HG03135 (cell line): ENCODE measurements around the gene MRPS24.

Experiments used
- ATAC-seq: cut with Tn5 transposase; IDR thresholded peaks from one replicate; pipeline ENCODE4 v1.9.1; 2021; ENCODE audit warnings: mild to moderate bottlenecking, moderate library complexity; ENCODE audit not compliant: unreplicated experiment

The MRPS24 gene

GRCh38 chr7:43877968-43878864 is 8.9 kb upstream of the MRPS24 start:
- ATAC-seq = no peak

- ATAC-seq = no peak
Observed at GRCh38 chr7:43876976-43877745, 7.8 kb upstream of the MRPS24 start.

- no peak for ATAC-seq
Observed at GRCh38 chr7:43876241-43876640, 6.9 kb upstream of the MRPS24 start.

- ATAC-seq = no peak
Observed at GRCh38 chr7:43873300-43873699, 4.0 kb upstream of the MRPS24 start.

DNA sequence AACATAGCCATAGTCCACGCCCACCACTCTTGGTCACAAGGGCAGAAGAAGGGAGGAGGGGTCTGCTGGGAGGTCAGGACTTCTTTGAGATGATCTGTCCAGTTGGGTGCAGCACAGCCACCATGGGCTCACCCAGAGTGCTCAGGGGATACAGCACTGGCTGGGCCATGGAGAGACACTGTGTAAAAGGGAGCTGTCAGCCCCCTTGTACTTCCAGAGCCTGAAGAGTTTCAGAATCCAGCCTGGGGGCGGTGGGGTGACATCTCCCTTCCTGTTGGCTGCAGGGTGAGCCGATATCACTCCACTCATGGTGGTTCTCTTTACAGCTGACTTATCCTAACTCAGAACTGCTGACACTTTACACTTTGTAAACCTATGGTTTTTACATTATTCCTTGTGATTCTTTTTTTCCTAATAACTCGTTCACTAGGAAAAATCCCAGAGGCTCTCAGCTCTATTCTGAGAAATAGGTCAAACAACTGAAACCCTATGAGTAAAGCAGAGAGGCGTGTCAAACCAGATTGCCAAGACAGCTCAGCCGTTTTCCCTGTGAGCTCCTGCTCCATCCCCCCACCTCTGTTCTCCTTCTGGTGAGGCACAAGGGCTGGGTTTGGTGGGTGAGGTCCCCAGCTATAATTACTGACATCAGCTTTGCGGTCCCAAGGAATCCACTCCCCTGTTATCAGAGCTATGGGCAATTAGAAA is 3.2 kb upstream of the MRPS24 start:
- ATAC-seq = no peak

DNA sequence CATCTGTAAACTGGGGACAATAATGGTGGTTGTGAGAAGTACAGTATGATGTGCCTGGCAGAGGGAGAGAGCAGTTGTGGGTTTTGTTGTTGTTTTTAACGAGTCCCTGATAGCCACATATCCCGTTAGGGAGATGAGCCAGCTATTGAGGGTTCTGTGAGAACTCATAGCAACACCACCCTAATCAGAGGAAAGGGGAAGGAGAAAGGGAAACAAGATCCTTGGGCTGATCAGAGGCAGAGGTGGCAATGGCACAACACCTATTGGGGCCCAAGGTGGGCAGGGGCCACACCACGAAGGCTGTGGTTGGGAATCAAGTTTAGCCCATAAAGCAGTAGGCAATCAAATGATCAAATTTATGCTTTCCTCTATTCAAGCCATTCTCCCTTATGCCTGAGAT is 1.7 kb upstream of the MRPS24 start:
- no peak for ATAC-seq

DNA sequence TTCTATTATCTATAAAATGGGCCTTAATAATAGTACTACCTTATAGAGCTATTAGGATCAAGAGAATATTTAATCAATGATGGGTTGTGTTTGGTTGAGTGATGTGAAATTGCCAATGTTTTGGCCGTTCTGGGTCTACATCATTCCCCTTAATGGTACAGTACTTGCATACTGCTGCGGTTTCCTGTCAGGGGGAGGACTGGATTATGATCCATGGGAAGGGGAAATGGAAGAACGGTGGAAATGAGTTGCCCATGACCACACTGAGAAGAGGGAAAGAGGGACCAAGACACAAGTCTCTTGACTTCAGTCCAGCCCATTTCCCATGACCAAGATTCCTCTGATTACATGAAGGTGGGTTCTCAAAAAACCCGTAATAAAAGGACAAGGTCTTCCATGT is 999 bp upstream of the MRPS24 start:
- no peak for ATAC-seq

GRCh38 chr7:43869867-43870240 is 537 bp upstream of the MRPS24 start:
- peak; percentile 3 for ATAC-seq

- no peak for ATAC-seq
Observed at GRCh38 chr7:43868681-43869005, 674 bp downstream of the MRPS24 start.

- no peak for ATAC-seq
Observed at GRCh38 chr7:43868181-43868580, 1.1 kb downstream of the MRPS24 start.

- no peak for ATAC-seq
Observed at GRCh38 chr7:43865277-43865676, 4.0 kb downstream of the MRPS24 start.

DNA sequence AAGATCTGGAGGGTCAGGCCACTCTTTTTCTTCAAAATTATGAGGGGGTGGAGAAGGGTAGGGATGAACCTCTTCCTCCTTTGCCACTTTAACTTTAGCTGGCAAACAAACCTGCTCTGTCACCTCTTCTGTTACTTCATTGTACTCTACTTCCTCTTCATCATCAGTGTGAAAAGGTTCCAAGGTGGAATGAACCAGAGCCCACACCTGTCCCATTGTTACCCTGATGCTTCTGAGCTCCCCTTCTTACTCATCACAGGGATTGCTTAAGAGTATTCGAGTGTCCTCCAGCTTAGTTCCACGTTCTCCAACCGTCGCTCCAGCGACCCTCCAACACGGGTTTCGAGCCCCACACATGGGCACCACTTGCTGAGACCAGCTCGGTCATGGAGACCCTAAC is 5.2 kb downstream of the MRPS24 start:
- ATAC-seq = no peak

DNA sequence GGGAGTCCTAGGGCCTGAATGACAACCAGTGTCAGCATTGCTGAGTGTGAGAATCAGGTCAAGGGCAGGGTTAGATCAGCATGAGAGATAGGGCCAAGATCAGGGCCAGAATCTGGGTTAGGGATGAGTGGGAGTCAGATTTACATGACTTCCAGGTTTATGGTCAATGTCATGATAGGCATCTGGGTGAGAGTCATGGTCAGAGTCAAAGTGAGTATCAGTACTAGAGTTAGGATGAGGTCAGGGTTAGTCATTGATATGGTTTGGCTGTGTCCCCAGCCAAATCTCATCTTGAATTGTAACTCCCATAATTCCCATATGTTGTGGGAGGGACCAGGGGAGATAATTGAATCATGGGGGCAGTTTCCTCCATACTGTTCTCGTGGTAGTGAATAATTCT is 12.3 kb downstream of the MRPS24 start:
- ATAC-seq = no peak

- ATAC-seq = no peak
Observed at GRCh38 chr7:43856316-43856715, 13.0 kb downstream of the MRPS24 start.

DNA sequence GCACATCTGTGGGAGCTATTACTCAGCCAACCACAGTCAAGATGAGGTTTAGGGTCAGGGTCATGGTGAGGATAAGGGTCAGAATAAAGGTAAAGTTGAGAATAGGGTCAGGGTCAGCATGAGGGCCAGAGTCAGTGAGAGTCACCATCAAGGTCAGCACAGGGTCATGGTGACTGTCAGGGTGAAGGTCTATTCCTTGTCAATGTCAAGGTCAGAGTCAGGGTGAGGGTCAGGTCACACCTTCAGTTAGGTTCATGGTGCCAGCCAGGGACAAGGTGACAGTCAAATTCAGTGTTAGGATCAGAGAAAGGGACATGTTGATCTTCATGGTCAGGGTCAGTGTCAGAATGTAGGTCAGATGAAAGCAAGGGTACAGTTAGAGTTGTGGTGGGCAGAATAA is 14.1 kb downstream of the MRPS24 start:
- ATAC-seq = no peak

- no peak for ATAC-seq
Observed at GRCh38 chr7:43851805-43852204, 17.5 kb downstream of the MRPS24 start.

GRCh38 chr7:43850348-43851116 is 18.8 kb downstream of the MRPS24 start:
- no peak for ATAC-seq

DNA sequence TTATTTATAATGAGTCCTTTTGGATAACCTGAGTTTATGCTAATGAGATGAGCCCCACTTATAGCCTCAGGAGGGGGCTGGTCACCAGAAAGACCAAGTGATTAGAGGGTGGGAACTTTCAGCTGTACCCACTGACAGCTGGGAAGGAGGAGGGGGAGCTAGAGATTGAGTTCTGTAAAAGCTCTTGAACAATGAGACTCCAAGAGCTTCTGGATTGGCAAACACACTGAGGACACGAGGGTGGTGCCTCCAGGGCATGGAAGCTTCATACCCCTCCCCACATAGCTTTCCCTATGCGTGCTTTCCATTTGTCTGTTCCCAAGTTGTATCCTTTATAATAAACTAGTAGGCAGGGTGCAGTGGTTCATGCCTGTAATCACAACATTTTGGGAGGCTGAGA is 20.3 kb downstream of the MRPS24 start:
- no peak for ATAC-seq

GRCh38 chr7:43847496-43847895 is 21.8 kb downstream of the MRPS24 start:
- no peak for ATAC-seq

- no peak for ATAC-seq
Observed at GRCh38 chr7:43844662-43845061, 24.7 kb downstream of the MRPS24 start.

GRCh38 chr7:43844257-43844656 is 25.1 kb downstream of the MRPS24 start:
- no peak for ATAC-seq
